OCI-LY3 (cell line): ENCODE data around the gene UPF1.

Source experiments
- CTCF ChIP-seq: fragments of 200-600, 300-600 bp; sonication (generic); IDR thresholded peaks from 2 replicates; pipeline ENCODE4 v1.5.1; 2014; ENCODE audit warnings: antibody characterized with exemption, low read length, low read depth
- EZH2phosphoT487 ChIP-seq: fragments of 200-600 bp; shearing (Covaris generic); IDR thresholded peaks from 2 replicates; pipeline ENCODE4 v1.6.1; 2018; ENCODE audit warnings: antibody characterized with exemption, mixed run types, low read depth

GRCh38 chr19:18834644-18834984 is 2.9 kb downstream of the UPF1 start:
- TF ChIP-seq CTCF, result no peak
- TF ChIP-seq EZH2phosphoT487, result no peak
